Subcutaneous abdominal adipose tissue (tissue), 5 donors: ENCODE data around the gene FOXO3.

Experiments used
- H3K27ac ChIP-seq: one replicate; pipeline ENCODE4 v1.7.0; 2013; ENCODE audit warnings: low read depth, mild to moderate bottlenecking, inconsistent platforms, low read length, moderate library complexity
- H3K27me3 ChIP-seq, 5 donors: one replicate each; pipeline ENCODE4 v1.7.0; 2013; ENCODE audit warnings: low read length in 5 of 5, inconsistent platforms in 1 of 5; ENCODE audit not compliant: control insufficient read depth in 5 of 5, insufficient read depth in 4 of 5
- H3K36me3 ChIP-seq, 5 donors: one replicate each; pipeline ENCODE4 v1.7.0; 2013; ENCODE audit warnings: low read length in 5 of 5; ENCODE audit not compliant: control insufficient read depth in 5 of 5, insufficient read depth in 5 of 5
- H3K4me1 ChIP-seq, 5 donors: one replicate each; pipeline ENCODE4 v1.7.0; 2013; ENCODE audit warnings: low read length in 5 of 5, mild to moderate bottlenecking in 3 of 5, moderate library complexity in 1 of 5; ENCODE audit not compliant: control insufficient read depth in 5 of 5, insufficient read depth in 5 of 5
- H3K4me3 ChIP-seq, 5 donors: one replicate each; pipeline ENCODE4 v1.7.0; 2013; ENCODE audit warnings: low read length in 5 of 5, low read depth in 1 of 5
- H3K9ac ChIP-seq, 5 donors: one replicate each; pipeline ENCODE4 v1.7.0; 2013; ENCODE audit warnings: low read length in 5 of 5, mild to moderate bottlenecking in 4 of 5, moderate library complexity in 3 of 5
- H3K9me3 ChIP-seq, 5 donors: one replicate each; pipeline ENCODE4 v1.7.0; 2013; ENCODE audit warnings: low read length in 5 of 5; ENCODE audit not compliant: control insufficient read depth in 5 of 5
- donor health status: healthy.
- donor health status: healthy.
- donor health status: healthy.
- donor health status: healthy.
- donor health status: healthy.

FOXO3 gene

DNA sequence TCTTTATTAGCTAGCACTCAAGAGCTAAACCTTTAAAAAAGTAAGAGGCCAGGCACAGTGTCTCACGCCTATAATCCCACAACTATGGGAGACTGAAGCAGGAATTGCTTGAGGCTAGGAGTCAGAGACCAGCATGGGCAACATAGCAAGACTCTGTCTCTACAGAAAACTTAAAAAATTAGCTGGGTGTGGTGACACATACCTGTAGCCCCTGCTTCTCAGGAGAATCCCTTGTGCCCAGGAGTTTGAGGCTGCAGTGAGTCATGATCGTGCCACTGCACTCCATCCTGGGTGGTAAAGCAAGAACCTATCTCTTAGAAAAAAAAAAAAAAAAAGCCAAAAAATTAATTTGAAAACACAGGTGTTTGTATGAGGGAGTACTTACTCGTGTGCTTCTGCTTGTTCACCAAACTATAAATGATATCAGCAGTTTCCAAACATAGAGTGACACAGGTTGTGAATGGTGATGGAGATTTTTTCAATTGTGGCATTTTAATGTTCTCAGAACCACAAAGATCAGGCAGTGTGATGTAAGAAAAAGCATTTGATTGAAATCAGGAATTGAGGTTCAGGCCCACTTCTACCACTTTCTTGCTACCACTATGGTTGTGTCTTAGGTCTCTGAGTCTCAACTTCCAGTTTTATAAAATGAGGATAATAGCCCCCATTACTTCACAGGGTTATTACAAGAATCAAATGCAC, 104.9 kb downstream of the FOXO3 start:
- Histone ChIP-seq H3K27me3 (no peaks in the 10 kb centered on the region), H3K4me1 (peaks cover 2 to 20% (median 13%) of the 10 kb centered on the region in 5 donors), H3K9ac (no peak overlapping the region), H3K4me3 (no peak overlapping the region), H3K9me3 (no peaks in the 10 kb centered on the region), H3K27ac (no peak overlapping the region), H3K36me3 (peaks cover 4 to 27% (median 16%) of the 10 kb centered on the region in 5 donors)

DNA sequence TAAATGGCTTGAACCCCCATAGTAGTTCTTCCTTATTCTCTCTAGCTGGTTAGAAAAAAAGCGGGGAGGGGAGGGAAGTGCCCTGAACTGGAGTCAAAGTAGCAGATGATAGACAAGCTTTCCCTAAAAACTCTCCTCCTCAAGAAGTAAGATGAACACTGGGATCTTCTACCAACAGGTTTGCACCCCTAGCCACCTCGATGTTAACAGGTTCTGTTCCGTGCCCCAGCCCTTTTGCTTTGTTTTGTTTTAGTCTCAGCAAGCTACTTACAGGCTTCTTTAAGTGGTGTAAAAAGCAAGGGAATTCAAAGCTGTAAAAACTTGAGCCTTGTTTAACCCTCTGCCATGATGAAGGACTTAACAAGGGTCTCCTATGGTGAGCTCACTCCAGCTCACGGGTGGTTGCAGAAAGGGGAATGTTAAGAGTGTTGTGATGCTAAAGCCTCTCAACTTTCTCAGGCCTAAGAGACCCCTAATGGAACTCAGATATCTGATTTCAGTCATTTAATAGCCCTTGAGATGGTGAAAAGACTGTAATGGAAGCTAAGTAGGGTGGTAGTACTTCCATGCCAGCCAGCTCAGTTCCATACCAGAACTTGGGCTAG, 106.0 kb downstream of the FOXO3 start:
- Histone ChIP-seq H3K27me3 (no peaks in the 10 kb centered on the region), H3K9ac (no peak overlapping the region)

GRCh38 chr6:108667993-108668392, 107.3 kb downstream of the FOXO3 start:
- no peaks in the 10 kb centered on the region for H3K9me3 ChIP-seq
- no peak overlapping the region for H3K4me3 ChIP-seq
- H3K9ac ChIP-seq = no peak overlapping the region
- no peak overlapping the region for H3K27ac ChIP-seq
- H3K4me1 ChIP-seq = peaks cover 0 to 32% (median 28%) of the 10 kb centered on the region in 5 donors
- no peaks in the 10 kb centered on the region for H3K27me3 ChIP-seq
- H3K36me3 ChIP-seq = peaks cover 4 to 27% (median 16%) of the 10 kb centered on the region in 5 donors

More for the DNA sequence above, 106.0 kb downstream of the FOXO3 start:
- peaks cover 4 to 27% (median 16%) of the 10 kb centered on the region in 5 donors for H3K36me3 ChIP-seq
- no peak overlapping the region for H3K27ac ChIP-seq
- H3K9me3 ChIP-seq = no peaks in the 10 kb centered on the region
- H3K4me1 ChIP-seq = peaks cover 0 to 25% (median 21%) of the 10 kb centered on the region in 5 donors
- H3K4me3 ChIP-seq = no peak overlapping the region

DNA sequence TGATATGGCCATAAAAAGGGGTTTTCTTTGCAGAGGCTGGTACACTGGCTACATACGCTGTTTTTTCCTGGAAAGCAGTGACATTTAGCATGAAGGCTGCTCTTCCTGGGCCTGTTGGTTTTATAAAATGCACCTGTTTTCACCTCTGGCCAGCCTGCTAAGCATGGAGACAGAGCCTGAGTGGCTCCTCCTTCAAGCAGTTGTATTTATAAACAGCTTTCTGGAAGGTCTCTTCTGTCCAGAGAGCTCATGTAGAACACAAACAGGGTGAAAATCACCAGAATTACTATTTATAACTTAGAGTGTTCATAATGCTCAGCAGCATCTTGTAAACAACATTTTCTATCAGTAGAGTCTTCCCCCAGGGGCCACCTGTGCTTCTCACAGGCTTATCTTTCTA, 109.0 kb downstream of the FOXO3 start:
- H3K4me1 ChIP-seq = peaks cover 0 to 39% (median 35%) of the 10 kb centered on the region in 5 donors

DNA sequence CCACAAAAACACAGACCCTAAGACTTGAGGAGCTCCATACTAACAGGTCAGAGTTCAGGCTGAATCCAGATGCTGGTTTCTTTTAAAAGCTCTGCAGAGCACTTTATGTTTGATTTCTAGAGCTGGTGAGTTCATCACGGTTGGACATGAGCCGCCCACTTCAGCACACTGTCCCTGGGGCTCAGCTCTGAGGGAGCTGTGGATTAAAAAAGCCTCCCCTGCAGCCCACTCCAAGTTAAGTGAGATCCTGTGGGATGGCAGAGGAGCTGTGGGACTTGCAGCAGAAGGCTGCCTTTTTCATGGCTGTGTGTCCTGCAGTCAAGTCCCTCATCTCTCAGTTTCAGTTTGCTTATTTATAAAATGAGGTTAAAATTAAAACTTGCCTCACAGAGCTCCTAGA, 110.5 kb downstream of the FOXO3 start:
- Histone ChIP-seq H3K9ac (peak overlapping the region in 1 of 5 donors; percentile 14), H3K9me3 (no peaks in the 10 kb centered on the region), H3K4me1 (peaks cover 0 to 47% (median 42%) of the 10 kb centered on the region in 5 donors), H3K4me3 (no peak overlapping the region), H3K36me3 (peaks cover 0 to 6% (median 3%) of the 10 kb centered on the region in 5 donors), H3K27me3 (no peaks in the 10 kb centered on the region), H3K27ac (no peak overlapping the region)

More for the DNA sequence above, 109.0 kb downstream of the FOXO3 start:
- no peaks in the 10 kb centered on the region for H3K9me3 ChIP-seq
- H3K4me3 ChIP-seq = no peak overlapping the region
- H3K27ac ChIP-seq = no peak overlapping the region
- H3K27me3 ChIP-seq = no peaks in the 10 kb centered on the region
- no peak overlapping the region for H3K9ac ChIP-seq
- H3K36me3 ChIP-seq = peaks cover 4 to 19% (median 9%) of the 10 kb centered on the region in 5 donors

GRCh38 chr6:108671790-108672189, 111.1 kb downstream of the FOXO3 start:
- Histone ChIP-seq H3K27ac (no peak overlapping the region), H3K4me3 (no peak overlapping the region), H3K9me3 (no peaks in the 10 kb centered on the region), H3K27me3 (no peaks in the 10 kb centered on the region), H3K4me1 (peaks cover 0 to 53% (median 45%) of the 10 kb centered on the region in 5 donors), H3K9ac (no peak overlapping the region), H3K36me3 (peaks cover 0 to 6% (median 3%) of the 10 kb centered on the region in 5 donors)

DNA sequence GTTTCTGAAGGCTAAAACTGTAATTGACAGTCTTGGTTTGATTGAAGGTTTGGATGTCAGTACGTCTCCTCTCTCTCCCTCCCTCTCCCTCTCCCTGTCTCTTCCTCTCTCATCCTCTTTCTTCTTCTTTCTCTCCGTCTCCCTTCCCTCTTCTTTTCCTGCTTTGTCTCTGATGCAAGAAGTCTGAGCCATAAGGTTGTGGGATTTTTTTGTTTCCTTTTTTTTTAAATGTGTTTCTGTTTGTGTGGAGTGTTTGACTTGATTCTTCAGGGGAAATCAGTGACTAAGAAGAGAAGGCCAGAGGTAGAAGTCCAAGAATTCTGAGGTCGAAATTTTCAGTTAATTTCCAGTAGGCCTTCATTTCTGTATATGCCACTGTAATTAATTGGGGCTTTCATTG, 111.9 kb downstream of the FOXO3 start:
- H3K27me3 ChIP-seq = no peaks in the 10 kb centered on the region
- no peak overlapping the region for H3K27ac ChIP-seq
- peaks cover 0 to 6% (median 3%) of the 10 kb centered on the region in 5 donors for H3K36me3 ChIP-seq
- peaks cover 0 to 60% (median 48%) of the 10 kb centered on the region in 5 donors for H3K4me1 ChIP-seq
- H3K9me3 ChIP-seq = no peaks in the 10 kb centered on the region
- H3K9ac ChIP-seq = no peak overlapping the region
- no peak overlapping the region for H3K4me3 ChIP-seq

DNA sequence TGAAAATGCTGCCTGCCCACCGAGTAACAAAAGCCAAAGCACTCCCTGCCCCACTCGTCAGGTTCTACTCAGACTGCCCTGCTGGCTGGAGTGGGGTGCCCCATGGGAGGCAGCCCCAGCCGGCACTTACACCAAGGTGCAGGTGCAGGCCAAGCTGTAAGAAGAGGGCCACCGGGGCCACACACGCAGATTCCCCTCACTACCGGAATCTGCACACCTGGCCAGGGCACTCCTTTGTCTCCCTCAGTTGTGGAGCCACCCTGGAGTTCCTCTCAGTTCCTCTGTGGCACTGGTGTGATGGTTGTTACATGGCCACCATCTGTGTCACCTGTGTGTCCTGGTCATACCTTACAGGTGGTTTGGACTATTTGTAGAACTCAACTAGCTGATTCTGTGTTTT, 112.4 kb downstream of the FOXO3 start:
- Histone ChIP-seq H3K4me1 (peaks cover 0 to 55% (median 43%) of the 10 kb centered on the region in 5 donors), H3K9ac (no peak overlapping the region), H3K27ac (no peak overlapping the region), H3K27me3 (no peaks in the 10 kb centered on the region), H3K9me3 (no peaks in the 10 kb centered on the region), H3K36me3 (peaks cover 0 to 3% (median 3%) of the 10 kb centered on the region in 5 donors), H3K4me3 (no peak overlapping the region)

- H3K9ac ChIP-seq = no peak overlapping the region
- H3K4me3 ChIP-seq = no peak overlapping the region
- H3K4me1 ChIP-seq = peaks cover 0 to 52% (median 41%) of the 10 kb centered on the region in 5 donors
- H3K36me3 ChIP-seq = no peaks in the 10 kb centered on the region
- H3K9me3 ChIP-seq = no peaks in the 10 kb centered on the region
- H3K27me3 ChIP-seq = no peaks in the 10 kb centered on the region
- H3K27ac ChIP-seq = no peak overlapping the region
Measured at GRCh38 chr6:108673602-108674001, 112.9 kb downstream of the FOXO3 start.
